GM23338 (cell line): ENCODE data around the gene PIP5K1A. TPM values are rescaled to one million over a fixed set of nuclear protein-coding genes. Genes with fewer than 3 reads are reported as not detected.

Experiments used
- ATAC-seq: fragments of 200-7000 bp; cut with Tn5 transposase; 3 replicates; pipeline ENCODE4 v1.9.1; 2020
- DNase-seq: peaks from one replicate; pipeline ENCODE4 v3.0.0-alpha.2; 2015; ENCODE audit warnings: low spot score
- H2AFZ ChIP-seq: fragments of 200-600 bp; sonication (generic); 2 replicates; pipeline ENCODE4 v1.8.0; 2016; ENCODE audit warnings: antibody characterized with exemption, mild to moderate bottlenecking, moderate library complexity
- H3F3A ChIP-seq: fragments of 200-600 bp; sonication (generic); replicated peaks from 2 replicates; pipeline ENCODE4 v1.8.0; 2017; ENCODE audit warnings: antibody characterized with exemption, mixed run types, low read depth
- H3K27ac ChIP-seq: fragments of 200-600 bp; sonication (generic); 2 replicates; pipeline ENCODE4 v1.6.1; 2016; ENCODE audit warnings: low read depth
- H3K27me3 ChIP-seq: fragments of 200-600 bp; sonication (generic); 2 replicates; pipeline ENCODE4 v1.8.0; 2016; ENCODE audit warnings: mild to moderate bottlenecking, mixed run types, moderate library complexity; ENCODE audit not compliant: insufficient read depth
- H3K36me3 ChIP-seq: fragments of 200-600 bp; sonication (generic); 2 replicates; pipeline ENCODE4 v1.8.0; 2016; ENCODE audit warnings: mild to moderate bottlenecking; ENCODE audit not compliant: insufficient read depth
- H3K4me1 ChIP-seq: fragments of 200-600 bp; sonication (generic); 2 replicates; pipeline ENCODE4 v1.8.0; 2016; ENCODE audit warnings: mild to moderate bottlenecking, moderate library complexity; ENCODE audit not compliant: insufficient read depth
- H3K4me2 ChIP-seq: fragments of 200-600 bp; sonication (generic); 2 replicates; pipeline ENCODE4 v1.7.1; 2017; ENCODE audit warnings: mixed run types
- H3K4me3 ChIP-seq: fragments of 200-600 bp; sonication (generic); 2 replicates; pipeline ENCODE4 v1.6.1; 2016; ENCODE audit warnings: mixed run types
- H3K79me2 ChIP-seq: fragments of 200-600 bp; sonication (generic); replicated peaks from 2 replicates; pipeline ENCODE4 v1.8.0; 2017; ENCODE audit warnings: mild to moderate bottlenecking; ENCODE audit not compliant: insufficient read depth
- H3K9me2 ChIP-seq: fragments of 200-600 bp; sonication (generic); 2 replicates; pipeline ENCODE4 v1.8.0; 2017; ENCODE audit not compliant: insufficient read depth
- H4K20me1 ChIP-seq: fragments of 200-600 bp; sonication (generic); replicated peaks from 2 replicates; pipeline ENCODE4 v1.8.0; 2017; ENCODE audit warnings: mild to moderate bottlenecking; ENCODE audit not compliant: insufficient read depth
- H3K27ac Mint-ChIP-seq: 2 replicates; pipeline ENCODE4 v1.8.0; 2020; ENCODE audit warnings: inconsistent platforms, mild to moderate bottlenecking, moderate library complexity, mixed read lengths
- H3K27me3 Mint-ChIP-seq: 3 replicates; pipeline ENCODE4 v1.8.0; 2022; ENCODE audit warnings: low read depth, mild to moderate bottlenecking, moderate library complexity, mixed read lengths, inconsistent platforms; ENCODE audit not compliant: insufficient read depth, poor library complexity
- H3K36me3 Mint-ChIP-seq: 3 replicates; pipeline ENCODE4 v1.8.0; 2021; ENCODE audit warnings: low read depth, mild to moderate bottlenecking, inconsistent platforms, moderate library complexity, mixed read lengths
- H3K4me1 Mint-ChIP-seq: 3 replicates; pipeline ENCODE4 v1.8.0; 2020; ENCODE audit warnings: mild to moderate bottlenecking, inconsistent platforms, mixed read lengths
- H3K4me3 Mint-ChIP-seq: 3 replicates; pipeline ENCODE4 v1.8.0; 2021; ENCODE audit warnings: moderate library complexity, mild to moderate bottlenecking, inconsistent platforms, mixed read lengths
- H3K9me3 Mint-ChIP-seq: 3 replicates; pipeline ENCODE4 v1.8.0; 2020; ENCODE audit warnings: moderate library complexity, mild to moderate bottlenecking, inconsistent platforms, mixed read lengths
- CREB1 ChIP-seq: fragments of 250-450 bp; sonication (Bioruptor Pico); IDR thresholded peaks from 2 replicates; pipeline ENCODE4 v1.5.0; 2020; ENCODE audit warnings: low read depth, mild to moderate bottlenecking, moderate library complexity
- CTCF ChIP-seq, 2 experiments: fragments of 200-600 bp in 1 of 2; sonication (generic) in 1 of 2; conservative IDR thresholded peaks; 2 replicates each; pipeline versions ENCODE4 v1.5.1 to v1.6.1; 2016 to 2017; ENCODE audit warnings: antibody characterized with exemption in 2 of 2, low read depth in 2 of 2, mild to moderate bottlenecking in 2 of 2, moderate library complexity in 1 of 2
- ETS1 ChIP-seq: IDR thresholded peaks from 2 replicates; pipeline ENCODE4 v1.6.1; 2016; ENCODE audit warnings: antibody characterized with exemption
- EZH2 ChIP-seq: fragments of 200-600 bp; sonication (generic); IDR thresholded peaks from one replicate; pipeline ENCODE4 v1.8.0; 2017; ENCODE audit warnings: antibody characterized with exemption, mild to moderate bottlenecking, low read depth; ENCODE audit not compliant: unreplicated experiment
- EZH2phosphoT487 ChIP-seq: fragments of 200-600 bp; sonication (generic); IDR thresholded peaks from one replicate; pipeline ENCODE4 v1.8.1; 2018; ENCODE audit warnings: antibody characterized with exemption; ENCODE audit not compliant: unreplicated experiment
- JUNB ChIP-seq: IDR thresholded peaks from one replicate; pipeline ENCODE4 v1.6.1; 2016; ENCODE audit warnings: antibody characterized with exemption; ENCODE audit not compliant: unreplicated experiment
- NANOG ChIP-seq: IDR thresholded peaks from 2 replicates; pipeline ENCODE4 v1.6.1; 2016; ENCODE audit warnings: antibody characterized with exemption, borderline replicate concordance
- POLR2AphosphoS5 ChIP-seq: IDR thresholded peaks from 2 replicates; pipeline ENCODE4 v1.6.1; 2016; ENCODE audit warnings: antibody characterized with exemption, low read depth
- REST ChIP-seq: IDR thresholded peaks from one replicate; pipeline ENCODE4 v1.6.1; 2018; ENCODE audit warnings: antibody characterized with exemption; ENCODE audit not compliant: unreplicated experiment
- STAT1 ChIP-seq: IDR thresholded peaks from one replicate; pipeline ENCODE4 v1.6.1; 2016; ENCODE audit warnings: antibody characterized with exemption; ENCODE audit not compliant: unreplicated experiment
- ZNF114 ChIP-seq: fragments of 250-450 bp; sonication (Bioruptor Pico); IDR thresholded peaks from 2 replicates; pipeline ENCODE4 v1.5.0; 2020; ENCODE audit warnings: mild to moderate bottlenecking, moderate library complexity
- ZNF331 ChIP-seq: fragments of 250-450 bp; sonication (Bioruptor Pico); IDR thresholded peaks from 2 replicates; pipeline ENCODE4 v1.5.0; 2020; ENCODE audit warnings: low read depth, mild to moderate bottlenecking, moderate library complexity
- ZNF462 ChIP-seq: fragments of 250-450 bp; sonication (Bioruptor Pico); IDR thresholded peaks from 2 replicates; pipeline ENCODE4 v1.5.0; 2020; ENCODE audit warnings: mild to moderate bottlenecking, moderate library complexity
- polyA plus RNA-seq: library from polyadenylated mRNA; unstranded; fragments of >200 nt; fragmentation: Nextera tagmentation; extraction: Ambion mirVana; gene quantifications from 2 replicates; pipeline ENCODE4 v1.2.1, GENCODE V29; 2016
- total RNA-seq: library from RNA; depleted of rRNA; stranded (reverse); fragments of >200 nt; shearing (Covaris generic); gene quantifications from 2 replicates; pipeline ENCODE4 v1.2.3, GENCODE V29; 2014

The PIP5K1A gene
- total and polyA plus RNA-seq, 2 experiments from 2014 or later, result 23.2 to 63.3 TPM

- peaks cover 41% of the 10 kb centered on the region for H3K36me3 Mint-ChIP-seq
- H3K4me1 ChIP-seq, result no peaks in the 10 kb centered on the region
- DNase-seq (no peak), ATAC-seq (no peak)
- H3K4me1 Mint-ChIP-seq, result no peaks in the 10 kb centered on the region; the same call in 2 of the 3 replicates
- H3K27me3 ChIP-seq, result no peaks in the 10 kb centered on the region
- H3F3A ChIP-seq, result 0 out of 2 replicates have a peak, but pooled peaks cover 4% of the 10 kb centered on the region
- H3K36me3 ChIP-seq, result peaks cover 12% of the 10 kb centered on the region
- H4K20me1 ChIP-seq, result peaks cover 52% of the 10 kb centered on the region
- no peak overlapping the region for H3K4me2 ChIP-seq
- H3K9me2 ChIP-seq, result no peaks in the 10 kb centered on the region
- no peak overlapping the region for H3K27ac Mint-ChIP-seq
- peaks cover 100% of the 10 kb centered on the region for H3K79me2 ChIP-seq
- no peaks in the 10 kb centered on the region for H3K27me3 Mint-ChIP-seq
- TF ChIP-seq STAT1 (no peak), ZNF462 (CRISPR knock-in tag) (no peak), EZH2 (no peak), ZNF114 (no peak), ETS1 (no peak), CTCF (conservative IDR thresholded peaks at IDR 0.05; ENCODE audit: low read depth in 2 of 2) (no peak), JUNB (no peak), CREB1 (CRISPR knock-in tag) (no peak), REST (no peak), ZNF331 (CRISPR knock-in tag) (no peak), NANOG (no peak), EZH2phosphoT487 (no peak), POLR2AphosphoS5 (no peak)
- no peaks in the 10 kb centered on the region for H3K9me3 Mint-ChIP-seq
- no peak overlapping the region; the same call in 2 of the 3 replicates for H3K4me3 Mint-ChIP-seq
- H2AFZ ChIP-seq, result no peak overlapping the region
- H3K27ac ChIP-seq, result peak overlapping the region; percentile 76; the same call in 1 of the 2 replicates
- no peak overlapping the region for H3K4me3 ChIP-seq
Measured at GRCh38 chr1:151211972-151212705, 13.8 kb downstream of the PIP5K1A start.
